Measurements from ENCODE around the gene KIAA0825.

Gene KIAA0825

GRCh38 chr5:94312298-94312697 is 306.1 kb downstream of the KIAA0825 start:
- DNase-seq (no peak), ATAC-seq (ENCODE audit: insufficient read depth, low read depth) (no peak)
- no peak overlapping the region for H2AFZ ChIP-seq (ENCODE audit: low read depth, low read length)
- H3K4me3 ChIP-seq (ENCODE audit: low read depth in 1 of 2, low read length in 2 of 2) = no peak overlapping the region
- TF ChIP-seq CTCF (IDR thresholded peaks at IDR 0.05; ENCODE audit: borderline replicate concordance, extremely low read depth, low read length, poor library complexity, severe bottlenecking) (no peak), EZH2 (IDR thresholded peaks at IDR 0.05; ENCODE audit: borderline replicate concordance, low read depth, low read length, severe bottlenecking) (no peak)
- H3K4me1 ChIP-seq (ENCODE audit: insufficient read depth, low read length) = no peaks in the 10 kb centered on the region
- no peaks in the 10 kb centered on the region for H3K27me3 ChIP-seq (ENCODE audit: insufficient read depth, low read length, poor library complexity)
- H3K79me2 ChIP-seq (ENCODE audit: insufficient read depth, low read length) = no peaks in the 10 kb centered on the region
- H3K9ac ChIP-seq (ENCODE audit: low read depth, low read length) = no peak overlapping the region
- H3K36me3 ChIP-seq (ENCODE audit: insufficient read depth, low read length) = no peaks in the 10 kb centered on the region
- H3K9me3 ChIP-seq (ENCODE audit: insufficient read depth, low read length, severe bottlenecking) = no peaks in the 10 kb centered on the region
- H3K27ac ChIP-seq (ENCODE audit: low read length) = no peak overlapping the region
- no peak overlapping the region for H3K4me2 ChIP-seq (ENCODE audit: insufficient read depth, low read length)
- H4K20me1 ChIP-seq (ENCODE audit: insufficient read depth, low read length) = no peaks in the 10 kb centered on the region

GRCh38 chr5:94310833-94311232 is 307.6 kb downstream of the KIAA0825 start:
- Histone ChIP-seq H3K4me1 (ENCODE audit: insufficient read depth, low read length) (no peaks in the 10 kb centered on the region), H3K79me2 (ENCODE audit: insufficient read depth, low read length) (no peaks in the 10 kb centered on the region), H3K27ac (ENCODE audit: low read length) (no peak overlapping the region), H2AFZ (ENCODE audit: low read depth, low read length) (no peak overlapping the region), H4K20me1 (ENCODE audit: insufficient read depth, low read length) (no peaks in the 10 kb centered on the region), H3K36me3 (ENCODE audit: insufficient read depth, low read length) (no peaks in the 10 kb centered on the region), H3K27me3 (ENCODE audit: insufficient read depth, low read length, poor library complexity) (no peaks in the 10 kb centered on the region), H3K9ac (ENCODE audit: low read depth, low read length) (no peak overlapping the region), H3K4me2 (ENCODE audit: insufficient read depth, low read length) (no peak overlapping the region), H3K4me3 (ENCODE audit: low read depth in 1 of 2, low read length in 2 of 2) (no peak overlapping the region), H3K9me3 (ENCODE audit: insufficient read depth, low read length, severe bottlenecking) (no peaks in the 10 kb centered on the region)
- DNase-seq (no peak), ATAC-seq (ENCODE audit: insufficient read depth, low read depth) (no peak)
- TF ChIP-seq EZH2 (IDR thresholded peaks at IDR 0.05; ENCODE audit: borderline replicate concordance, low read depth, low read length, severe bottlenecking) = no peak
- no peak for TF ChIP-seq CTCF (IDR thresholded peaks at IDR 0.05; ENCODE audit: borderline replicate concordance, extremely low read depth, low read length, poor library complexity, severe bottlenecking)

GRCh38 chr5:94309141-94309540 is 309.3 kb downstream of the KIAA0825 start:
- Histone ChIP-seq H3K4me3 (ENCODE audit: low read depth in 1 of 2, low read length in 2 of 2) (no peak overlapping the region), H3K4me2 (ENCODE audit: insufficient read depth, low read length) (no peak overlapping the region), H2AFZ (ENCODE audit: low read depth, low read length) (no peak overlapping the region), H3K9me3 (ENCODE audit: insufficient read depth, low read length, severe bottlenecking) (no peaks in the 10 kb centered on the region), H3K79me2 (ENCODE audit: insufficient read depth, low read length) (no peaks in the 10 kb centered on the region), H3K9ac (ENCODE audit: low read depth, low read length) (no peak overlapping the region), H3K36me3 (ENCODE audit: insufficient read depth, low read length) (no peaks in the 10 kb centered on the region), H3K27me3 (ENCODE audit: insufficient read depth, low read length, poor library complexity) (no peaks in the 10 kb centered on the region), H4K20me1 (ENCODE audit: insufficient read depth, low read length) (no peaks in the 10 kb centered on the region), H3K4me1 (ENCODE audit: insufficient read depth, low read length) (no peaks in the 10 kb centered on the region), H3K27ac (ENCODE audit: low read length) (no peak overlapping the region)
- no peak for ATAC-seq (ENCODE audit: insufficient read depth, low read depth)
- TF ChIP-seq CTCF (IDR thresholded peaks at IDR 0.05; ENCODE audit: borderline replicate concordance, extremely low read depth, low read length, poor library complexity, severe bottlenecking) (no peak), EZH2 (IDR thresholded peaks at IDR 0.05; ENCODE audit: borderline replicate concordance, low read depth, low read length, severe bottlenecking) (no peak)
- no peak for DNase-seq

- Histone ChIP-seq H3K27me3 (ENCODE audit: insufficient read depth, low read length, poor library complexity) (no peaks in the 10 kb centered on the region), H4K20me1 (ENCODE audit: insufficient read depth, low read length) (no peaks in the 10 kb centered on the region), H3K36me3 (ENCODE audit: insufficient read depth, low read length) (no peaks in the 10 kb centered on the region), H3K4me1 (ENCODE audit: insufficient read depth, low read length) (no peaks in the 10 kb centered on the region), H3K4me2 (ENCODE audit: insufficient read depth, low read length) (no peak overlapping the region), H3K79me2 (ENCODE audit: insufficient read depth, low read length) (no peaks in the 10 kb centered on the region), H2AFZ (ENCODE audit: low read depth, low read length) (no peak overlapping the region), H3K9ac (ENCODE audit: low read depth, low read length) (no peak overlapping the region), H3K27ac (ENCODE audit: low read length) (no peak overlapping the region), H3K4me3 (ENCODE audit: low read depth in 1 of 2, low read length in 2 of 2) (no peak overlapping the region), H3K9me3 (ENCODE audit: insufficient read depth, low read length, severe bottlenecking) (no peaks in the 10 kb centered on the region)
- ATAC-seq (ENCODE audit: insufficient read depth, low read depth) = no peak
- TF ChIP-seq EZH2 (IDR thresholded peaks at IDR 0.05; ENCODE audit: borderline replicate concordance, low read depth, low read length, severe bottlenecking) = no peak
- no peak for TF ChIP-seq CTCF (IDR thresholded peaks at IDR 0.05; ENCODE audit: borderline replicate concordance, extremely low read depth, low read length, poor library complexity, severe bottlenecking)
- DNase-seq = no peak
Observed at GRCh38 chr5:94308442-94308841, 310.0 kb downstream of the KIAA0825 start.
